K562 (cell line): ENCODE data around the gene STIL. TPM values are rescaled to one million over a fixed set of nuclear protein-coding genes. Genes with fewer than 3 reads are reported as not detected.

Experiments
- ADNP ChIP-seq: fragments of 200-800 bp; sonication (Bioruptor generic); IDR thresholded peaks from 2 replicates; pipeline ENCODE4 v1.6.1; 2016; ENCODE audit warnings: missing genetic modification characterization, missing compliant biosample characterization
- ARID1B ChIP-seq: fragments of 450-650 bp; IDR thresholded peaks from 2 replicates; pipeline ENCODE4 v1.6.1; 2016; ENCODE audit warnings: antibody characterized with exemption, mild to moderate bottlenecking, inconsistent platforms
- CXXC5 ChIP-seq: fragments of 250-450 bp; sonication (Bioruptor Pico); IDR thresholded peaks from 2 replicates; pipeline ENCODE4 v1.8.0; 2022; ENCODE audit warnings: inconsistent platforms, mild to moderate bottlenecking, moderate library complexity
- EZH2 ChIP-seq: IDR thresholded peaks from 2 replicates; pipeline ENCODE4 v1.6.1; 2012; ENCODE audit warnings: low read depth, mild to moderate bottlenecking, inconsistent platforms, low read length, borderline replicate concordance
- HDAC2 ChIP-seq: fragments of 450-650 bp; IDR thresholded peaks from 2 replicates; pipeline ENCODE4 v1.6.1; 2016; ENCODE audit warnings: mild to moderate bottlenecking
- MTA1 ChIP-seq: fragments of 450-650 bp; IDR thresholded peaks from 2 replicates; pipeline ENCODE4 v1.6.1; 2017; ENCODE audit warnings: borderline replicate concordance
- NCOR1 ChIP-seq: fragments of 450-650 bp; IDR thresholded peaks from 2 replicates; pipeline ENCODE4 v1.6.1; 2016; ENCODE audit warnings: mild to moderate bottlenecking, moderate library complexity
- PPARD ChIP-seq: fragments of 250-450 bp; sonication (Bioruptor Pico); IDR thresholded peaks from 2 replicates; pipeline ENCODE4 v1.8.0; 2022; ENCODE audit warnings: inconsistent platforms, mild to moderate bottlenecking, moderate library complexity
- PRPF4 ChIP-seq: fragments of 200-400 bp; formaldehyde crosslinking; IDR thresholded peaks from one replicate; pipeline ENCODE4 v1.6.1; 2017; ENCODE audit warnings: low read length, low read depth, mild to moderate bottlenecking; ENCODE audit not compliant: insufficient read depth, poor library complexity, severe bottlenecking
- TRIM24 ChIP-seq, 2 experiments: fragments of 450-650 bp; IDR thresholded peaks; 2 replicates each; pipeline ENCODE4 v1.6.1; 2016
- ZNF24 ChIP-seq: fragments of 450-650 bp; IDR thresholded peaks from 2 replicates; pipeline ENCODE4 v1.6.1; 2016
- polyA plus RNA-seq, 8 experiments: library from polyadenylated mRNA; depleted of rRNA in 4 of 8; stranded (reverse) in 5 of 8; unstranded in 3 of 8; fragments of >200 nt; fragmentation: Nextera tagmentation in 2 of 8; fragmentation: Illumina TruSeq in 1 of 8; extraction: Ambion mirVana in 2 of 8; extraction: Trizol in 1 of 8; gene quantifications; 2 replicates each; pipeline versions ENCODE4 v1.2.1 to v1.2.3, GENCODE V29; 2011 to 2014; ENCODE audit warnings: inconsistent platforms in 1 of 8, missing spikeins in 1 of 8
- total RNA-seq, 7 experiments: library from RNA; depleted of rRNA in 6 of 7; stranded (reverse); fragments of >200 nt in 6 of 7; fragmentation: Illumina TruSeq in 2 of 7; extraction: Trizol in 2 of 7; gene quantifications; 2 replicates each; pipeline versions ENCODE4 v1.2.1 to v1.2.3, GENCODE V29; 2011 to 2021; ENCODE audit warnings: low replicate concordance in 1 of 7
- TF ChIP-seq, protein P1 (sequence below), 2 experiments: IDR thresholded peaks; 2 replicates each; pipeline ENCODE4 v1.6.1; 2012; ENCODE audit warnings: improper control_type of control experiment in 2 of 2, low read depth in 2 of 2, low read length in 2 of 2, borderline replicate concordance in 1 of 2

The STIL gene
- total and polyA plus RNA-seq, 9 of the 15 experiments (the other 6 are each of a cell fraction or from before 2014, with no cell fraction given), result 10.5 to 77.4 (median 39.6) TPM

GRCh38 chr1:47238935-47239592, 74.9 kb downstream of the STIL start (continued):
- TF ChIP-seq MTA1 (peak; percentile 60; the same call in 1 of the 2 replicates), ARID1B (peak; percentile 62), ZNF24 (peak; percentile 56; the same call in 1 of the 2 replicates), HDAC2 (peak; percentile 83), PRPF4 (no peak), EZH2 (no peak), NCOR1 (0 out of 2 replicates have a peak, but pooled peaks have one; percentile 24), CXXC5 (CRISPR knock-in tag) (no peak), ADNP (peak; percentile 69), PPARD (CRISPR knock-in tag) (no peak), TRIM24 (IDR thresholded peaks at IDR 0.05) (0 out of 4 replicates have a peak, but pooled peaks of 1 of the 2 experiments have one; percentile 23)
- TF ChIP-seq, protein P1, sequence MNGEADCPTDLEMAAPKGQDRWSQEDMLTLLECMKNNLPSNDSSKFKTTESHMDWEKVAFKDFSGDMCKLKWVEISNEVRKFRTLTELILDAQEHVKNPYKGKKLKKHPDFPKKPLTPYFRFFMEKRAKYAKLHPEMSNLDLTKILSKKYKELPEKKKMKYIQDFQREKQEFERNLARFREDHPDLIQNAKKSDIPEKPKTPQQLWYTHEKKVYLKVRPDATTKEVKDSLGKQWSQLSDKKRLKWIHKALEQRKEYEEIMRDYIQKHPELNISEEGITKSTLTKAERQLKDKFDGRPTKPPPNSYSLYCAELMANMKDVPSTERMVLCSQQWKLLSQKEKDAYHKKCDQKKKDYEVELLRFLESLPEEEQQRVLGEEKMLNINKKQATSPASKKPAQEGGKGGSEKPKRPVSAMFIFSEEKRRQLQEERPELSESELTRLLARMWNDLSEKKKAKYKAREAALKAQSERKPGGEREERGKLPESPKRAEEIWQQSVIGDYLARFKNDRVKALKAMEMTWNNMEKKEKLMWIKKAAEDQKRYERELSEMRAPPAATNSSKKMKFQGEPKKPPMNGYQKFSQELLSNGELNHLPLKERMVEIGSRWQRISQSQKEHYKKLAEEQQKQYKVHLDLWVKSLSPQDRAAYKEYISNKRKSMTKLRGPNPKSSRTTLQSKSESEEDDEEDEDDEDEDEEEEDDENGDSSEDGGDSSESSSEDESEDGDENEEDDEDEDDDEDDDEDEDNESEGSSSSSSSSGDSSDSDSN (IDR thresholded peaks at IDR 0.05; ENCODE audit: borderline replicate concordance in 1 of 2, low read depth in 2 of 2, low read length in 2 of 2), result no peak
